Stimulated activated naive CD8-positive, alpha-beta T cell treated with anti-CD3 and anti-CD28 coated beads, Interleukin-15, amount 100 ng/mL, for 72 hours (primary cell): ENCODE measurements around the gene ATAD3C.
A peak's percentile ranks its signal among the peaks of the same experiment; 100 is the strongest.
"Not testable (repeated sequence)": the region's sequence is repeated elsewhere in the genome, so short reads cannot be mapped to it uniquely, and the experiment has no call there.

ENCODE experiments used
- ATAC-seq: fragments of 150-1000 bp; cut with Tn5 transposase; 2 replicates; pipeline ENCODE4 v1.10.0; 2021; ENCODE audit warnings: mild to moderate bottlenecking, moderate library complexity
- DNase-seq, 2 donors: peaks; one replicate each; pipeline ENCODE4 v3.0.0; 2021 to 2022
- H3K27ac Mint-ChIP-seq, 2 donors: one replicate each; pipeline ENCODE4 v1.8.0; 2022; ENCODE audit warnings: mild to moderate bottlenecking in 2 of 2, mixed read lengths in 2 of 2, moderate library complexity in 2 of 2
- H3K27me3 Mint-ChIP-seq: one replicate; pipeline ENCODE4 v1.8.0; 2022; ENCODE audit warnings: mixed read lengths
- H3K4me1 Mint-ChIP-seq: one replicate; pipeline ENCODE4 v1.8.0; 2022; ENCODE audit warnings: mild to moderate bottlenecking, mixed read lengths
- H3K4me3 Mint-ChIP-seq, 2 donors: one replicate each; pipeline ENCODE4 v1.8.0; 2022; ENCODE audit warnings: mild to moderate bottlenecking in 2 of 2, mixed read lengths in 2 of 2, moderate library complexity in 1 of 2
- H3K9me3 Mint-ChIP-seq, 2 donors: one replicate each; pipeline ENCODE4 v1.8.0; 2022; ENCODE audit warnings: mixed read lengths in 2 of 2

Gene ATAD3C, protein sequence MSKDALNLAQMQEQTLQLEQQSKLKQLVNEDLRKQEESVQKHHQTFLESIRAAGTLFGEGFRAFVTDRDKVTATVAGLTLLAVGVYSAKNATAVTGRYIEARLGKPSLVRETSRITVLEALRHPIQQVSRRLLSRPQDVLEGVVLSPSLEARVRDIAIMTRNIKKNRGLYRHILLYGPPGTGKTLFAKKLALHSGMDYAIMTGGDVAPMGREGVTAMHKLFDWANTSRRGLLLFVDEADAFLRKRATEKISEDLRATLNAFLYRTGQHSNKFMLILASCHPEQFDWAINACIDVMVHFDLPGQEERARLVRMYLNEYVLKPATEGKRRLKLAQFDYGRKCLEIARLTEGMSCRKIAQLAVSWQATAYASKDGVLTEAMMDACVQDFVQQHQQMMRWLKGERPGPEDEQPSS

DNA sequence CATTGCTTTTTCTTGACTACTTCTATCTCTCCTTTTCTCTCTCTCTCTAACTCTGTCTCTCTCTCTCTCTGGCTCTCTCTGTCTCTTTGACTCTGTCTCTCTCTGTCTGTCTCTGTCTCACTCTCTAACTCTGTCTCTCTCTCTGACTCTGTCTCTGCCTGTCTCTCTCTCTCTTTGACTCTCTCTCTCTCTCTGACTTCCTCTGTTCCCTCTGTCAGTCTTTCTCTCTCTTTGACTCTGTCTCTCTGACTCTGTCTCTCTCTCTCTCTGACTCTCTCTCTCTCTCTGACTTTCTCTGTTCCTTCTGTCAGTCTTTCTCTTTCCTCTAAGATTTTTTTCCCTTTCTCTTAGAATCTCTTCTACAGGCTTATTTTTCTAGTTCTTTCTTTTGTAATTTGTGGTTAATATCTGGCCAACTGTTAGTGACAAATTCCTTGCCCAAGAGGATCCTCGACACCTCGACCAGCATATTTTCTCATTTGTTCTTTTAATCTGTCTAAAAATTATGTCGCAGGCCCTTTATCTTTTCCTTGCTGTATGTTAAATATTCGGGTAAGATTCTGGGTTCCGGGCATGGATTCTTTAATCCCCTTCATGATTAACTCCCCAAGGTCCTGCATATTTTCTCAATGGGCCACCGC lies at the start of gene ATAD3C:
Gene ATAD3C, plus strand, starts transcription at position 591 of the 641 bp plus-strand sequence. CDS start 995 bp downstream, outside the sequence.
- H3K4me1 Mint-ChIP-seq, result no peaks in the 10 kb centered on the region
- H3K27ac Mint-ChIP-seq, result no peak within 1 kb of the TSS
- H3K27me3 Mint-ChIP-seq, result no peaks in the 10 kb centered on the region
- ATAC-seq (no peak), DNase-seq (no peak)
- H3K9me3 Mint-ChIP-seq, result no peaks in the 10 kb centered on the region
- no peak within 1 kb of the TSS for H3K4me3 Mint-ChIP-seq

DNA sequence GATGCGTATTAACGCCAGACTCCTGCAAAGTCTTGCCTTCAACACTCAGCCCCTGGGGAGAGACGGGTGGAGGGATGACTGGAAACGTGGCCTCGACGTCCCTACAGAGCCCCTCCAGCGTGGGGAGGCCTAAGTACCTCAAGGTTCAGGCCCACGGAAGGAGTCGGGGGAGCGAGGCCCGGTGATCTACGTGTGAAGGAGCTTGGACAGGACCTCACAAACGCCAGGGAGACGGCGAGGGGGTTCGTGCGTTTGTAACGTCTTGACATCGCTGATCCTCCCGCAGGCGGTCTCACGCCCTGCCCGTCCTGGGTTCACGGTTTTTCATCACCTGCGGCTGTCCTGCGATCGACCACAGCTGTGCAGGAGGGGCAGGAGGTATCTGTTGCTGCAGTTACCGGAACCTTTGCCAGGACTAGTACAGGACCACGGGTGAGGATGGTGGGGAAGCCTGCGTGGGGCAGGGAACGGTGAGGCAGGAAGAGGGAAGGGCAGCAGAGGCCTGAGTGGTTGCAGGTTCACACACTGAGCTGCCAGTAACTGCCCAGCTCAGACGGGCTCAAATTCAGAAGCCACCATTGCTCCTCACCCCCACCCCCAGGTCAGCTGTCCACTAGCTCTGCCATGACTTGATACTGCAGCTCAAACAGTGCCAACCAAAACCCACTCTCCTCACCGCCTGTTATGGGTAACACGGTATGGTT lies 49.5 kb upstream of the ATAD3C start:
- peak overlapping the region; percentile 96 to 98 for H3K27ac Mint-ChIP-seq
- peak in 1 of 2 donors; percentile 19 for DNase-seq

DNA sequence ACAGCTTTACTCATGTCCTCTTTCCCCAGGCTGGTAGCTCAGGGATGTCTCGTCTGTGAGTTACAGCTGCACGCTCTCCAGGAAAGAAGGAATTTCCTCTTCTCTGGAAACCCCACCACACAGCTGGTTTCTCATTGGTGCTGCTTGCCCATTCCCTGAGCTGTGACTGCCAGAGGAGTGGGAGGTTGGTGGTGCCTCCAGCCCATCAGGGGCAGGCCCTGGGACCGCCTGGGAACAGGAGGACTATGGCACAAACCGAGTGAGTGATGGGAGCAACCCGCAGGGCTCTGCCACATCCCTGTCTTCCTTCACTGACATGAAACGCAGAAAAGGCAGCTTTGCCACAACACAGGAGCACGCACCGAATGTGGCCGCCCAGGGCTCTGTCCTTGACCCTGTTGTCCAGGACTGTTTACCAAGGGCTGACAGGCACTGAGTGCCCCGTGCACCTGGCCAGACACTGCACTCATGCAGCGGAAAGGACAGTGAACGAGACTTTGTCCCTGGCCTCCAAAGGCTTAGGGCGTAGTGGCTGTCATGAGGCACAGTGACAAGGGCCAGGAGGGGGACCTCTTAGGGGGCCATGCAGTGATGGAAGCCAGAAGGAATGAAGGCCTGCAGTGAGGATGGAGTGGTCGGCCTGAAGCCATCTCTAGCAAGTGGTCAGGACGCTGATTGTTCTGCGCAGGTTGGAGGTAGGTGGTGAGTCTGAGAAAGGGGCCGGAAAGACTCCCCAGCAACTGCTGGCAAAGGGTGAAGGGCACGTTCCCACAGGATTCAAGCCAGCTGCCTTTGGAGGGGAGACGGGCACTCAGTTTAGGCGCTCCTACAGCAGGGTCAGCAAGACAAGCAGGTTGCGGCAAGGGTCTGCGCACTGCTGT lies 48.7 kb upstream of the ATAD3C start:
- Mint-ChIP-seq H3K27ac (peak overlapping the region; percentile 95 to 96), H3K27me3 (no peaks in the 10 kb centered on the region), H3K9me3 (no peaks in the 10 kb centered on the region), H3K4me1 (peaks cover 78% of the 10 kb centered on the region), H3K4me3 (peak overlapping the region; percentile 93 to 96)
- DNase-seq, result no peak
- ATAC-seq, result no peak

More for the DNA sequence above, 49.5 kb upstream of the ATAD3C start:
- Mint-ChIP-seq H3K4me3 (peak overlapping the region; percentile 93 to 96), H3K9me3 (no peaks in the 10 kb centered on the region), H3K4me1 (peaks cover 78% of the 10 kb centered on the region), H3K27me3 (no peaks in the 10 kb centered on the region)
- peak; percentile 3 for ATAC-seq

DNA sequence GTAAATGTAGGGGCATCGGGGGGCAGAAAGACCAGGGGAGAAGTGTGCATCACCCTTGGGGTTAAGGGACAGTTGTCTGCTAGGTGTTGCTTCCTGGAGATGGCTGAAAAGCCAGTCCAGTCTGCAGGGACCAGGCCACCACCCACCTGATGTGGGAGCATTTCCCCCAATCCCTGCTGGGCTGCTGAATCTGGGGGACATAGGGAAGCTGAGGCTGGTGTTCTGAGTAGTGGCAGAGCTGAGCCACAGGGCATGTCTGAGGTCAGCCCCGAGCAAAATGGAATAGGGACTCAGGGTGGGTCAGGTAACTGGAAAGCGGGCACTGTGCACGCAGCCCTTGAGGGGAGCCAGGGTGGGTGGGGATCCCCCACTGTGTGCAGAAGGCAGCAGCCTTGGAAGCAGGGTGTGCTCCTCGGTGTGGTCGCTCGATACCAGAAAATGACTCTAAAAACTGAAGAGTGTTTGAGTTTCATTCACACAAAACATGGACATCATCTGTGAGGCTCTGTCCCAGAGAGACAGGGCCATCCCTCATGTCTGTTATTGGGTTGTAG lies 48.0 kb upstream of the ATAD3C start:
- Mint-ChIP-seq H3K4me3 (peak overlapping the region; percentile 93 to 96), H3K27me3 (no peaks in the 10 kb centered on the region), H3K27ac (peak overlapping the region; percentile 35 to 95), H3K4me1 (peaks cover 83% of the 10 kb centered on the region), H3K9me3 (no peaks in the 10 kb centered on the region)
- DNase-seq, result no peak
- ATAC-seq, result no peak

DNA sequence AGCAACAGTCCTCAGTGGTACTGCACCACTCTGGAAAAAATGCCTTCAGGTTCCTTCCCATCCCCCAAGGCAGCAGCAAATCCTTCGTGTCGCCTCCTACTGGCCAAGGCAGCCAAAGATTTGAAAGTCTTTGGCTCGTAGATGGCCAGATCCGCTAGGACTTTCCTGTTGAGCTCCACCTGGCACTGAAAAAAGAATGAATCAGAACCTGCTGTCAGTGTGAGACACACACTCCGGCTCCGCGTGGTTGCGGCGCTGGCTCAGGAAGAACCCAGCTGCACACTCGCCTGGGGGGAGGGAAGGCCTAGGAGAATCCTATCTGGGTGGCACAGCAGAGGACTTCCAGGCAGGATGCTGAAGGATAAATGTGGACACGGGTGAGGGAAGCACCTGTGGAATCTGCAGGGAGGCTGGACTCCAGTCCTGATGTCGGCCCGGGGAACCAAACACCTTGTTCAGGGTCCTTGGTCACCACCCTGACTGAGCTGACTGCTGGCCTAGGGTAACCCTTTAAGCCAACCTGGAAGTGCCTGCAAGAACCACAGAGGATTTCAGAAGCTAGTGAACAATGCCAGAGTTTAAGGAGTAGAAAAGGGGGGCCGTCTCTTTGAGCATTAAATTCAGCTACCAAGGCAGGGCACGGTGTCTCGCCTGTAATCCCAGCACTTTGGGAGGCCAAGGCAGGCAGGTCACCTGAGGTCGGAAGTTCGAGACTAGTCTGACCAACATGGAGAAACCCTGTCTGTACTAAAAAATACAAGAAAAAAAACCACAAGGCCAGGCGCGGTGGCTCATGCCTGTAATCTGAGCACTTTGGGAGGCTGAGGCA lies 47.2 kb upstream of the ATAD3C start:
- H3K9me3 Mint-ChIP-seq, result no peaks in the 10 kb centered on the region
- peaks cover 79% of the 10 kb centered on the region for H3K4me1 Mint-ChIP-seq
- ATAC-seq, result no peak
- no peaks in the 10 kb centered on the region for H3K27me3 Mint-ChIP-seq
- no peak for DNase-seq
- peak overlapping the region in 1 of 2 donors; percentile 76 for H3K27ac Mint-ChIP-seq
- H3K4me3 Mint-ChIP-seq, result peak overlapping the region in 1 of 2 donors; percentile 16

DNA sequence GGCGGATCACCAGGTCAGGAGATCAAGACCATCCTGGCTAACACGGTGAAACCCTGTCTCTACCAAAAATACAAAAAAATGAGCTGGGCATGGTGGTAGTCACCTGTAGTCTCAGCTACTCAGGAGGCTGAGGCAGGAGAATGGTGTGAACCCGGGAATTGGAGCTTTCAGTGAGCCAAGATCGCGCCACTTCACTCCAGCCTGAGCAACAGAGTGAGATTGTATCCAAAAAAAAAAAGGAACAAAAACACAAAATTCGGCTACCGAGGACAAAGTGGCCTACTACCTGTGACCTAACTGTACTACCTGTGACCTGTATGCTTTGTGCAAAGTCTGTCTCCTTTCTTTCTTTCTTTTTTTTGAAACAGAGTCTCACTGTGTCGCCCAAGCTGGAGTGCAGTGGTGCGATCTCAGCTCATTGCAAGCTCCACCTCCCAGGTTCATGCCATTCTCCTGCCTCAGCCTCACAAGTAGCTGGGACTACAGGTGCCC lies 46.5 kb upstream of the ATAD3C start:
- not testable (repeated sequence) for ATAC-seq

DNA sequence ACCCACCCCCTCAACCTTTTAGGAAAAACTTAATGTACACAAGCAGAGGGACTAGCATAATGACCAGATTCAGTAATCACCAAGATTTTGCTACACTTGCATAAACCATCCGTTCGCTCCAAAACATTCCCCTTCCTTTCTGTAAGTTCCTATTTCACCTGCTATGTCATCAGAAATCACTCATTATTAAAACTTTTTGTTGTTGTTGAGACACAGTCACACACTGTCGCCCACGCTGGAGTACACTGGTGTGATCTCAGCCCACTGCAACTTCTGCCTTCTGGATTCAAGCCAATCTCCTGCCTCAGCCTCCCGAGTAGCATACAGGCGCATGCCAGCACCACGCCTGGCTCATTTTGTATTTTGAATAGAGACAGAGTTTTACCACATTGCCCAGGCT lies 45.8 kb upstream of the ATAD3C start:
- Mint-ChIP-seq H3K27me3 (no peaks in the 10 kb centered on the region), H3K4me1 (peaks cover 72% of the 10 kb centered on the region), H3K9me3 (no peaks in the 10 kb centered on the region), H3K4me3 (no peak overlapping the region), H3K27ac (peak overlapping the region in 1 of 2 donors; percentile 51)
- no peak for DNase-seq
- no peak for ATAC-seq

More for the DNA sequence above, 46.5 kb upstream of the ATAD3C start:
- not testable (repeated sequence) for DNase-seq, H3K4me3 Mint-ChIP-seq, H3K27me3 Mint-ChIP-seq, H3K9me3 Mint-ChIP-seq
- Mint-ChIP-seq H3K4me1 (peaks cover 72% of the 10 kb centered on the region), H3K27ac (peak overlapping the region in 1 of 2 donors; percentile 76)

DNA sequence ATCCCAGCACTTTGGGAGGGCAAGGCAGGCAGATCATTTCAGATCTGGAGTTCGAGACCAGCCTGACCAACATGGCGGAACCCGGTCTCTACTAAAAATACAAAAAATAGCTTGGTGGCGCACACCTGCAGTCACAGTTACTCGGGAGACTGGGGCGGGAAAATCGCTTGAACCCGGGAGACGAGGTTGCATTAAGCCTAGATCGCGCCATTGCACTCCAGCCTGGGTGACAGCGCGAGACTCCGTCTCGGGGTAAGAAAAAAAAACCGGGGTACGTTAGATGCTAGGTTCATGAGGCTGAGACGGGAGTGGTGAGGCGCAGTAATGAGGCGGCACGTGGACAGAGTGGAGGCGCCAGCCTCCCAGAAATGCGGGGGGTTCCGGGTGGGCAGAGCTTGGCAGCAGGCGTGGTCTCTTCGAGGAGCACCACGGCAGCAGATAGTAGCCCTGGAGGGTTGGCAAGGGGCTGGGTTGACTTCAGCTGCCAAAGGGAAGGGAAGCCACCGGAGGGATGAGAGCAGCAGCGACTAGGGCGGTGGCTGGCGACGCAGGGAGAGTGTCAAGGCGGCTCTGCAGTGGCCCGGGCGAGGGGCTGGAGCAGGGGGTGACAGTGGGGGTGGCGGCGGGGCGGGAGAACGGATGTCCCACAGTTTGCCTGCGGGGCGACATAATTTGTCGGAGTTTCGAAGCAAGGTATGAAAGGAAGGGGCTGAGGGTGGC lies 43.2 kb upstream of the ATAD3C start:
- H3K4me1 Mint-ChIP-seq, result peaks cover 67% of the 10 kb centered on the region
- ATAC-seq, result peak; percentile 4

DNA sequence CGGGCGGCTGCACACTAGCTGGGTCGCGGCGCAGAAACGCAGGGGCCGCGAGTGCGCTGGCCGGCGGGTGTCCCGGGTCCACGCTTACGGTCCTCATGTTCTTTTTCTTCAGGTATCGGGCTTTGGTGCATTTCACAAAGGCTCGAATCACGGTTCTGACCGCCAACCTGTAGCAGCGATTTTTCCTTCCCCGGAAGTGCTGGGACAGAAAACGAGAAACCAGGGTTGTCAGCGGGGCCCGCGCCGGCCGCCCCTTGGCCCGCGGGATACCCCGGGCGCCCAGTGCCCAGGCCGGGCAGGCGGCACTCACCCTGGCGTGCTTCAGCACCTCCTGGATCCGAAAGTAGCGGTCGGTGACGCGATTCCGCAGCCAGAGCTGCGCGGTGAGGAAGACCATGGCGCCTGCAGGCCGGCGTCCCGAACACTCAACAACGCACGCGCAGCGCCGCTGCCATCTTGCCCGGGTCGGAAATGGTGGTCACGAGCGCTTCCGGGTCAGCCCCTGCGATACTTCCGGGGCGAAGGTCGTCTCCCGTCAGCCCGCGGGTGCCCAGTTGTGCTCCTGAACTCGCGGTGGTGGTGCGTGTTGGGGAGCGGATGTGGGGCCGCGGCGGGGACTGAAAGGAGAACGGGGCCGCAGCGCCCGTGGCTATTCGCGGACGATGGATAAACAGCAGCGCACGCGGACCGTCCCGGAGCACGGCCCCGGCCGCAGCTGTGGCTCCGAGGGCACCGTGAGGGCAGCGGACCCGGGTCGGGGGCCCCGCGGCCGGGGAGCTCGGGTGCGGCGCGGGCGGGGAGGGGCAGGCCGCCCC lies 42.5 kb upstream of the ATAD3C start, which contains the start of gene MRPL20:
Gene MRPL20, minus strand, starts transcription at position 473 of the 815 bp plus-strand sequence. Its CDS starts 76 bp downstream, at position 397.
- peak within 1 kb of the TSS; percentile 93 to 97 for H3K4me3 Mint-ChIP-seq
- peaks cover 59% of the 10 kb centered on the region for H3K4me1 Mint-ChIP-seq
- H3K27me3 Mint-ChIP-seq, result no peaks in the 10 kb centered on the region
- DNase-seq, result peak; percentile 90 to 97
- H3K9me3 Mint-ChIP-seq, result no peaks in the 10 kb centered on the region
- H3K27ac Mint-ChIP-seq, result peak within 1 kb of the TSS; percentile 98
- ATAC-seq, result peak; percentile 97

More for the DNA sequence above, 43.2 kb upstream of the ATAD3C start:
- H3K27me3 Mint-ChIP-seq, result no peaks in the 10 kb centered on the region
- H3K4me3 Mint-ChIP-seq, result peak overlapping the region; percentile 93 to 97
- DNase-seq, result no peak
- H3K9me3 Mint-ChIP-seq, result no peaks in the 10 kb centered on the region
- H3K27ac Mint-ChIP-seq, result peak overlapping the region; percentile 98

DNA sequence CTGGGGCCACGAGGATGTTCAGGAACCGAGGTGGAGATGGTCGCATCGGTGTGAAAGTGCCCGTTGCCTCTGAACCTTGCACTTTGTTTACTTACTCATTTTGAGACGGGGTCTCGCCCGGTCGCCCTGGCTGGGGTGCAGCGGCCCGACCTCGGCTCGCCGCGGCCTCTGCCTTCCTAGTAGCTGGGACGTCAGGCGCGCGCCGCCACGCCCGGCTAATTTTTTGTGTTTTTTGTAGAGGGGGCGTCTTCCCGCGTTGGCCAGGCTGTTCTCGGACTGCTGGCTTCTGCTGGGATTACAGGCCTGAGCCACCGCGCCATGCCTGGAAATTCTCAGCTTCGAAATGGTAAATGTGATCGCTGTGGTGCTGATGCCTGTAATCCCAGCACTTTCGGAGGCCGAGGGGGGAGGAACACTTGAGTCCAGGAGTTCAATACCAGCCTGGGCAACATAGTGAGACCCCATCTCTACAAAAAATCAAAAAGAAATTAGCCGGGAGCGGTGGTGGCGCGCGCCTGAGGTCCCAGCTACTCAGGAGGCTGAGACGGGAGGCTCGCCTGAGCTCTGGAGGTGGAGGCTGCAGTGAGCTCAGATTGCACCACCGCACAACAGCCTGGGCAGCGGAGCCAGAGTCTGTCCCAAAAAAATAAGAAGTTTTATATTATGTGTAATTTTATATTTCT lies 41.7 kb upstream of the ATAD3C start:
- Mint-ChIP-seq H3K9me3 (no peaks in the 10 kb centered on the region), H3K27ac (peak overlapping the region; percentile 87 to 93), H3K4me1 (peaks cover 52% of the 10 kb centered on the region), H3K27me3 (no peaks in the 10 kb centered on the region), H3K4me3 (peak overlapping the region; percentile 93 to 97)
- ATAC-seq, result peak; percentile 34
- peak in 1 of 2 donors; percentile 41 for DNase-seq

DNA sequence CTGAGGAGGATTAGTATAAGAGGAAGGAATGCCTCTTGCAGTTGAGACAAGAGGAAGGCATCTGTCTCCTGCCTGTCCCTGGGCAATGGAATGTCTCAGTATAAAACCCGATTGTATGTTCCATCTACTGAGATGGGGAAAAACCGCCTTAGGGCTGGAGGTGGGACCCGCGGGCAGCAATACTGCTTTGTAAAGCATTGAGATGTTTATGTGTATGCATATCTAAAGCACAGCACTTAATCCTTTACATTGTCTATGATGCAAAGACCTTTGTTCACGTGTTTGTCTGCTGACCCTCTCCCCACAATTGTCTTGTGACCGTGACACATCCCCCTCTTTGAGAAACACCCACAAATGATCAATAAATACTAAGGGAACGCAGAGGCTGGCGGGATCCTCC lies 39.3 kb upstream of the ATAD3C start:
- H3K4me1 Mint-ChIP-seq, result peaks cover 30% of the 10 kb centered on the region
- DNase-seq, ATAC-seq, H3K4me3 Mint-ChIP-seq, H3K9me3 Mint-ChIP-seq, H3K27me3 Mint-ChIP-seq, H3K27ac Mint-ChIP-seq: not testable (repeated sequence)

DNA sequence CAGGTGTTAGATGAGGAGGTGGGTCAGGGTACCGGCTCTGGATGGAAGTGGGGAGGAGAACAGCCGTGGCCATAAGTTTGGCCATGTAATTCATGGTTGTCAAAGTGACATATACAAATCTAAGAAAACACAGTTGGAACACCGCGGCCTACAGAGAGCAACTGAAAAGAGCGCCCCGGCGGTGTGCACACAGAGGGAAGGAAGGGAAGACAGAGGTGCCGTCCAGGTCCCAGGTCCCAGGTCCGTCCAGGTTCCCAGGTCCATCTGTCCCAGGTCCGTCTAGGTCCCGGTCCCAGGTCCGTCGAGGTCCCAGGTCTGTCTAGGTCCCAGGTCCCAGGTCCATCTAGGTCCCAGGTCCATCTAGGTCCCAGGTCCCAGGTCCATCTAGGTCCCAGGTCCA lies 37.9 kb upstream of the ATAD3C start:
- Mint-ChIP-seq H3K27me3 (no peaks in the 10 kb centered on the region), H3K9me3 (no peaks in the 10 kb centered on the region), H3K27ac (no peak overlapping the region), H3K4me3 (no peak overlapping the region), H3K4me1 (peaks cover 18% of the 10 kb centered on the region)
- ATAC-seq (no peak), DNase-seq (no peak)
